ENCODE results near the gene PITPNM3. TPM values are rescaled to one million over a fixed set of nuclear protein-coding genes. Genes with fewer than 3 reads are reported as not detected.

PITPNM3 gene
- total and polyA plus RNA-seq, 7 donors, result 3.6 to 13.6 (median 5.7) TPM

- no peaks in the 10 kb centered on the region for H3K27me3 ChIP-seq
- TF ChIP-seq POLR2A (IDR thresholded peaks at IDR 0.05) (no peak), EP300 (IDR thresholded peaks at IDR 0.05) (no peak), POLR2AphosphoS5 (IDR thresholded peaks at IDR 0.05) (no peak)
- TF ChIP-seq, protein P1, sequence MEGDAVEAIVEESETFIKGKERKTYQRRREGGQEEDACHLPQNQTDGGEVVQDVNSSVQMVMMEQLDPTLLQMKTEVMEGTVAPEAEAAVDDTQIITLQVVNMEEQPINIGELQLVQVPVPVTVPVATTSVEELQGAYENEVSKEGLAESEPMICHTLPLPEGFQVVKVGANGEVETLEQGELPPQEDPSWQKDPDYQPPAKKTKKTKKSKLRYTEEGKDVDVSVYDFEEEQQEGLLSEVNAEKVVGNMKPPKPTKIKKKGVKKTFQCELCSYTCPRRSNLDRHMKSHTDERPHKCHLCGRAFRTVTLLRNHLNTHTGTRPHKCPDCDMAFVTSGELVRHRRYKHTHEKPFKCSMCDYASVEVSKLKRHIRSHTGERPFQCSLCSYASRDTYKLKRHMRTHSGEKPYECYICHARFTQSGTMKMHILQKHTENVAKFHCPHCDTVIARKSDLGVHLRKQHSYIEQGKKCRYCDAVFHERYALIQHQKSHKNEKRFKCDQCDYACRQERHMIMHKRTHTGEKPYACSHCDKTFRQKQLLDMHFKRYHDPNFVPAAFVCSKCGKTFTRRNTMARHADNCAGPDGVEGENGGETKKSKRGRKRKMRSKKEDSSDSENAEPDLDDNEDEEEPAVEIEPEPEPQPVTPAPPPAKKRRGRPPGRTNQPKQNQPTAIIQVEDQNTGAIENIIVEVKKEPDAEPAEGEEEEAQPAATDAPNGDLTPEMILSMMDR (IDR thresholded peaks at IDR 0.05), result no peak
- H3K36me3 ChIP-seq, result peaks cover 0 to 6% (median 0%) of the 10 kb centered on the region in 4 donors
- 71 to 78% methylated on average over 9 of the region's 9 CpGs for WGBS, 2 donors
- DNase-seq, result no peak
- no peak overlapping the region for H3K27ac ChIP-seq
- H3K9me3 ChIP-seq, result no peaks in the 10 kb centered on the region
- H3K4me1 ChIP-seq, result peaks cover 0 to 13% (median 0%) of the 10 kb centered on the region in 4 donors
- intact Hi-C loops (cut with DNase I), result no loop called here
- H3K4me3 ChIP-seq, result no peak overlapping the region
These were observed 76.1 kb downstream of the PITPNM3 start for GRCh38 chr17:6480303-6480675.

- peaks cover 0 to 17% (median 0%) of the 10 kb centered on the region in 4 donors for H3K4me1 ChIP-seq
- no peaks in the 10 kb centered on the region for H3K9me3 ChIP-seq
- H3K27me3 ChIP-seq, result no peaks in the 10 kb centered on the region
- no peak overlapping the region for H3K27ac ChIP-seq
- TF ChIP-seq POLR2AphosphoS5 (IDR thresholded peaks at IDR 0.05), result no peak
- TF ChIP-seq, protein P1 (IDR thresholded peaks at IDR 0.05), result no peak
- TF ChIP-seq EP300 (IDR thresholded peaks at IDR 0.05), result no peak
- 77 to 78% methylated on average over 13 of the region's 13 CpGs for WGBS, 2 donors
- H3K4me3 ChIP-seq, result no peak overlapping the region
- no peak for DNase-seq
- H3K36me3 ChIP-seq, result peaks cover 0 to 6% (median 0%) of the 10 kb centered on the region in 4 donors
- intact Hi-C loops (cut with DNase I), result no loop called here
These were observed 76.6 kb downstream of the PITPNM3 start for GRCh38 chr17:6479622-6480302.

DNA sequence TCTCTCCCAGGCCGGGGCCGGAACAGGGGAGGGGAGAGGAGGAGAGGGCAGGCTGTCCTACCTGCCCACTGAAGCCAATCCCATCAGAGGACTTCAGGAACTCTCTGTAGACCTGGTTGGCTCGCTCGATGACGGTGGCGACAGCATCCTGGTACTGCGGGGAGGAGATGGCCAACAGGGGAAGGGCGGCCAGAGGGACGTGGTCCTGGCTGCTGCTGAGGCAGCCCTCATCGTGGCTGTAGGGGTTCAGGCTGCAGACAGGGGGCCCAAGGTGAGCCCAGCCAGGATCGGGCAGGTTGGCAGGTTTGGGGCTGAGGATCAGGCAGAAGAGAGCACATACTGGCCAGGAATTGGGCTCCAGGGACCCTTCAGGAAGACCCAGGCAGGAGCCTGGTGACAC is 77.9 kb downstream of the PITPNM3 start:
- WGBS, 2 donors, result 89 to 91% methylated on average over 11 of the region's 11 CpGs
- intact Hi-C loops (cut with DNase I), result no loop called here

DNA sequence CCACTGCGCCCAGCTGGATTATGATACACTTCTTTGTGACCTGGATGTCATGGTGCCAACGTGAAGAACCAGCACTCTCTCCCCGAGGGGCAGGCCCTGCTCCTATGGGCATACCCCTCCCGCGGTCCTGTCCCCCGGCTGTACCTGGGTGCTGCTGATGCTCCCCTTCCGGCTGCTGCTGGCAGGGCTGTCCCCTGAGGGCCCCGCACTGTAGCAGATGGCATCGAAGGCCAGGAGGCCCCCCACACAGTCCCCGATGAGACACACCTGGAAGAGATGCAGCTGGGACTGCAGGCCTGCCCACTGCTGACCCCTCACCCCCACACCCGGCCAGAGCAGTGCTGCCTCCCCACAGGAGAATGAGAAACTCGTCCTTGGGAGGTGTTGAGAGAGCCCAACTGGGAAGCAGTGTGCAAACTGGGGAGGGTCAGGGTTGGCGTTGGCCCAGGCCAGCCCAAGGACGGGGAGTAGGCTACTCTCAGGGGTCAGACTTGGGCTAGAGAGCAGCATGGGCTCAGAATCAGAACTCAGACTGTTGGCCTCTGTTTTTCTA is 78.4 kb downstream of the PITPNM3 start:
- Histone ChIP-seq H3K27ac (no peak overlapping the region), H3K27me3 (no peaks in the 10 kb centered on the region), H3K9me3 (no peaks in the 10 kb centered on the region), H3K4me1 (peaks cover 0 to 23% (median 0%) of the 10 kb centered on the region in 4 donors), H3K36me3 (no peaks in the 10 kb centered on the region), H3K4me3 (no peak overlapping the region)
- TF ChIP-seq POLR2AphosphoS5 (IDR thresholded peaks at IDR 0.05) (no peak), POLR2A (IDR thresholded peaks at IDR 0.05) (no peak), EP300 (IDR thresholded peaks at IDR 0.05) (no peak)
- TF ChIP-seq, protein P1 (IDR thresholded peaks at IDR 0.05), result no peak
- 90 to 91% methylated on average over 14 of the region's 14 CpGs for whole genome bisulfite sequencing, 2 donors
- intact Hi-C loops (cut with DNase I), result no loop called here
- DNase-seq, result no peak

More for the DNA sequence above, 77.9 kb downstream of the PITPNM3 start:
- TF ChIP-seq POLR2AphosphoS5 (IDR thresholded peaks at IDR 0.05) (no peak), EP300 (IDR thresholded peaks at IDR 0.05) (no peak), POLR2A (IDR thresholded peaks at IDR 0.05) (no peak)
- TF ChIP-seq, protein P1 (IDR thresholded peaks at IDR 0.05), result no peak
- DNase-seq, result no peak
- Histone ChIP-seq H3K27ac (no peak overlapping the region), H3K9me3 (no peaks in the 10 kb centered on the region), H3K36me3 (peaks cover 0 to 3% (median 0%) of the 10 kb centered on the region in 4 donors), H3K4me3 (no peak overlapping the region), H3K4me1 (peaks cover 0 to 17% (median 0%) of the 10 kb centered on the region in 4 donors), H3K27me3 (no peaks in the 10 kb centered on the region)
